Activated CD4-positive, alpha-beta T cell treated with anti-CD3 and anti-CD28 coated beads, Interleukin-2, amount 50 U/mL, for 24 hours (primary cell): Measurements from ENCODE around the gene CAMK4.

ENCODE experiments used
- DNase-seq, 2 donors: peaks; one replicate each; pipeline ENCODE4 v3.0.0-alpha.2; 2020; ENCODE audit warnings: low read depth in 1 of 2, low spot score in 1 of 2

The CAMK4 gene

DNA sequence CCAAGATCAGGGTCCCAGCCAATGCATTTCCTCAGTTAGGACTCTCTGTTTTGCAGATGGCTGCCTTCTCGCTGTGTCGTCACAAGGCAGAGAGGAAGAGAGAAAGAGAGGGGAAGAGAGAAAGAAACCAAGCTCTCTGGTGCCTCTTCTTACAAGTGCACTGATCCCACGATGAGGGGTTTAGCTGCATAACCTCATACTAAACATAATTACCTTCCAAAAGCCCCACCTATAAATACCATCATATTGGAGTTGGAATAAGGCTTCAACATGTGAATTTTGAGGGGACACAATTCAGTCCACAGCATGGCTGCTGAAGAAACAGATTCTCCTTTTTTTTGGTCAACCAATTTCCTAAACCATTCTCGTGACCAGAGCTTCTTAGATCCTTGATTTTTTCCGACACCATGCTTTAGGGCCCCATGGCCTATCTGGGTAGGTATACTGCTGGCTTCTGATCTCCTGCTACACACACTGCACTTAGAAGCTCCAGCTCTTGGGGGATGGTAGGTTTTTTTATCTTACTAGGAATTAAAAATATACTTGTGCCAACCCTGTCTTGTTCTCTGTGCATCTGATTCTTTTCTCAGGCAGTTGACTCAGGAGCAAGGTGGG is 5.1 kb downstream of the CAMK4 start:
- no peak for DNase-seq

DNA sequence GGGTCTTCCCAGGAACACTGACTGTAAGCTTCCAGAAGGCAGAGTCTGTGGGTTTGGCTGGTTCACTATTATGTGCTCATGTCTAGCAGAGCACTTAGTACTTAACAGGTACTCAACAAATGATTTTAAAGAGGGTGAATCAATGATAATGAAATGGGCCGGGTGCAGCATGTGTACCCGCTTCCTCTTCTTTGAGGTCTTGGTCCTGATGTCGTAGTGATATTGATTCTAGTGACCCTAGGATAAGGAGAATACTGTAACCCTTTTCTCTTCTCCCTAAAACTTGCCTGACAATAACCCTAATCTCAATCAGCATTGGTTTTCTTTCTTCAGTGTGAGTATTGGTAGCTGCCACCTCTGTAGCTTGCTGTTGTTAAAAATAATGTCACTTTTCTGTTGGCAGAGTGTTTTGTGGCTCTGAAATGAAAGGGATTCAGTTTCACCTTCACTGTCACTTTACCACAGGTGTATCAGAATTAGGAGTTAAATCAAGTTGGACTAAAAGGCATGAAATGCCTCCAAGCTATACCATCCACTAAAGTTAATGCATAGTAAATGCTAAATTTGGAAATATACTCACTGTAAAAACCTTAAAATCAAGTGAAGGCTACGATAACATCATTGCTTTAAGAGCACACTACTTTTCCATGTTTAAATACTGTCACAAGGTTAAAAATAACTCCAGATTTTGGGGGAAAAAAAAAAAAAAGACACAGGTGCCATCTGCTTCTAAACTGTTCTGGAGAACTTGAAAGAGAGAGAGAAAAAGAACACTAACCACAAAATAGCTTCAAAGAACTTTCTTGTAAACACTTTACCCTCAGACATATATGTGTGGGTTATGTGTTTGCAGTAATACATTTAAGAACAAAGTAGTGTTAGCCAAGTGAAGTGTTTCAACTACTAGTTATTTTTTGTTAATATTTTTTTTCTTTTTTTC is 6.0 kb downstream of the CAMK4 start:
- DNase-seq, result no peak

DNA sequence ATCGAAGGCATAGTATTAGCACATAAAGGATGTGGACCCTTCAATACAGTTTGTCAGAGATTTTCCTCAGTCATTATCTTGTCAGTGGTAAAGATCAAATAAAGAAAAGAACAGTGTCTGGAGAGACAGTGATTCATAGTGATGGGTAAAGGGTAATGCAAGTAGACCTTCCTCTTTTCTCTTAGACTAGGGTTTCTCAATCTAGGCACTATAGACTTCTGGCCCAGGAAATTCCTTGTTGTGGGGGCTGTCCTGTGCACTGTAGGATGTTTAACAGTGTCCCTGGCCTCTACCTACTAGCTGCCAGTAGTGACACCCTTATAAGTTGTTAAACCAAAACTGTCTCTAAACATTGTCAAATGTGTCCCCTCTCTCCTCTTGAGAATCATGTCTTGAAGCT is 6.9 kb downstream of the CAMK4 start:
- DNase-seq, result no peak

DNA sequence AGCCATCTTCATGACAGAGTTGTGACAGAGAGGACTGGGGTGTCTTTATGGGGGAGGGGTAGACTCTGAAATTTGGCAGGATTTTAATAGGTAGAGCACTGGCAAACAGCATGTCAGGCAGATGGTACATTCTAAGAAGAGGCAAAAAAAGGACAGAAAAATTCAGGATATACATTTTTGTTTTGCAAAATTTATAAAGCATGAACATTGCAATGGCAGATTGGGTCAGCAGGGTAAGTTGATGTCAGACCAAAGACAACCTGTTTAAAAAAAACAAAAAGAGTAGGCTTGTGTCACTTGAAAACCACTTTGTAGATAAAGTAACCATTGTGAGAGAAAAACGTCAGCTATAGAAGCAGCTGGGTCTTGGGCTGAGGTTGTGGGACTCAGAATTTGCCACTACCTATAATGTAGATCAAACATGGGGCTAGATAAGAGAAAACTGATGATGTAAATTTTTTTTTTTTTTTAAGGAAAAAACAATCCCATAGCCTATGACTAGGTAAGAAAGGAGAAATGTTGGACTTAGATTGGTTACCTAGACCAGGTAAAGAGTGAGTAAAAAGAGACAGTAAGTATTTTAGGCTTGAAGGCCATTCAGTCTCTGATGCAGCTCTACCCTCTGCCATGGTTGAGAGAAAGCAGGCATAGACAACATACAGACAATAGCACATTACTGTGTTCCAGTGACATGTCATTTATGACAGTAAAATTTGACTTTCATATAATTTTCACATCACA is 8.3 kb downstream of the CAMK4 start:
- DNase-seq, result no peak

DNA sequence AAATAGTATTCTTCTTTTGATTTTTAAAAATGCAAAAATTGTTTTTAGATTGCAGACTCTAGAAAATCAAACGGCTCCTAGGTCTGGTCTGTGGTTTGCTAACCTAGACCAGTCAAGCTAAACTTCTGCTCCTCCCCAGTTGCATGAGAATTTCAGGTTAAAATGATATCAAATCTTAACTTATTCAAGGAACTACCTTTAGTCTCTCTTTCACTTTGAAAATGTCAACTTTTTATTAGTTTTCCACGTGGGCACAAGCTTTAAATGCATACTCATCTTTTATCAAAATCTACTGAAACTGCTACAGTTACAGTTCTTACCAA is 8.8 kb downstream of the CAMK4 start:
- DNase-seq, result no peak

DNA sequence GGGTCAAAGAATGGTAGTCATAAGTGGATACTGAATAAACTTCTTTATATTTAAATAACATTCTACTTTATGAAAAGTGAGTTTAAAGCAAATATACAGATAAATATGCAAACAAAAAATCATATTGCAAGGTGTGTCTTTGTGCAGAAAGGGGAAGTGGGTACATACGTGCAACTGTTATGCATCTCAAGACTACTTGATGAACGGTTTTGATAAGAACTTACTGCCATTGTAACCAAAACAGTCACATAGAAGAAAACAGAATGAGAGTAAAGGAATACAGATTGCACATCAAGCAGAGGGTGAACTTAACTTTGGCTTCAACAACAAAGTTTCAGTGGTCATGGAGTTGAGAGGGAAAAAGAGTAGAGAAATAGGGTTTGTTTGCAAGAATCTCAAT is 9.9 kb downstream of the CAMK4 start:
- no peak for DNase-seq

DNA sequence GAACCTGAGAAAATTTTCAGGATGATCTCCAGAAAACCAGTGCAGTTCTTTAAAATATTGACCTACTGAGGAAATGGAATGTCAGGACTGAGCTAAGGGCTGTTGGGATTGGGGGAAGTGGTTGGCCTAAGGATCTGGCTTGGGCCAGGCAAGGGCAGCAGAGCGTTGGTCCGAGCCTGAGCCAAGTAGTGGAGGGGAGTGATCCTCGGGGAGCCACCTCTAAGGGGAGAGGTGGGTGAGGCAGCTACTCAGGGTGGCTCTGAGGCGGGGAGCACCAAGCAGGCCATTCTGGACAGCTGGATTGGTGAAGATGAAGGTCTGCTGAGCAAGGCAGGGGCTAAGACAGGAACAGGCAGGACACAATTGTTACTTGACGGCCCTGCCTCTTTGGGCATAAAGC is 11.5 kb downstream of the CAMK4 start:
- DNase-seq, result no peak

DNA sequence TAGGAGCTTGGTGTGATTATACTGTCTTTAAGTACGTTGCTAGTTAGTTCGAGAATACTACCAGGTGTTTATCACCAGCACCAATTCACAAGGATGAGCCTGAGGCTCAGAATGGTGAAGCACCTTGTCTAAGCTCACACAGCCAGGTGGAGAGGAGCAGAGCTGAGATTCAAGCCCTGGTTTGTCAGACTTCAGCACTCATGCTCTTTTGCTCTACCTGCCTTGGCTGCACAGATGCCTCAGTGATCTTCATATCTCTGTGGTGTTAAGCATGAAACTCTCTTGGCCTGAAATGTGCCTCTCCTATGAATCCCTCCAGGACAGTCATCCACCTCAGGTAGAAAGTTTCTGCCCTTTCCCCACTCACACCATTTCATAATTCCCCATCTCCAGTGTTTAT is 12.2 kb downstream of the CAMK4 start:
- no peak for DNase-seq

DNA sequence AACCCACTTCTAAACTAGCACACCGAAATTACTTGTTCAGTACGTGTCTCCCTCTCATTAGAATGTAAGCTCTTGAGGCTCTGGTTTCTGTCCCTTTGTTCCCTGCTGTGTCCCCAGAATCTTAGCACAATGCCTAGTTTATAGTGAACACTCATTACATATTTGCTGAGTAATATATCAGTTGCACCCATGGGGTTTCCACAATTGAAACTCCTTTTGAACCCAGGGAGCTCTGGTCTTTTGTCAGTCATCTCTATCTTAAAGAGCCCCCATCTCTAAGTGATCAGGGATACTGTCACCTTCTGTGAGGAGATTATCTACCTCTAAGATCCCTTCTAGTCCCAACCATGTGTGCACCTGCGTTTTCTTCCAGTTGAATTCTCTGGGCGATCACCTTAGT is 12.8 kb downstream of the CAMK4 start:
- DNase-seq, result no peak

DNA sequence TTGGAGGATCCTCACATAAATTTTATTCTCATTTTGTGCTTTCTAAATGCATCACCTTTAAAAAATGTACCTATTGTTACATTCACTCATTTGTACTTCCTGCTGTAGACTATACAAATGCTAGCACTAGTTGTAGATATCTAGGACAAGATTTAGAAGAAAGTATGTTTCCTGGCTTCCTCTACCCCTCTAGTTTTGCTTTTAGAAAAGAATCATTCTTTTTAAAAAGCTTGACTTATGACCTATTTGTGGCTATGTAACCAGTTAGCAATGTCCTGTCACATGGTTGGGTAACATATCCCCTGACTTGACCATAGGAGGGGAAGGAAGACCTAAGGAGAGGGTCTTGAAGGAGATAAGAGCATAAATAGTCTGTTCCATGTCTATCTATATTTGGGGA is 13.3 kb downstream of the CAMK4 start:
- no peak for DNase-seq

DNA sequence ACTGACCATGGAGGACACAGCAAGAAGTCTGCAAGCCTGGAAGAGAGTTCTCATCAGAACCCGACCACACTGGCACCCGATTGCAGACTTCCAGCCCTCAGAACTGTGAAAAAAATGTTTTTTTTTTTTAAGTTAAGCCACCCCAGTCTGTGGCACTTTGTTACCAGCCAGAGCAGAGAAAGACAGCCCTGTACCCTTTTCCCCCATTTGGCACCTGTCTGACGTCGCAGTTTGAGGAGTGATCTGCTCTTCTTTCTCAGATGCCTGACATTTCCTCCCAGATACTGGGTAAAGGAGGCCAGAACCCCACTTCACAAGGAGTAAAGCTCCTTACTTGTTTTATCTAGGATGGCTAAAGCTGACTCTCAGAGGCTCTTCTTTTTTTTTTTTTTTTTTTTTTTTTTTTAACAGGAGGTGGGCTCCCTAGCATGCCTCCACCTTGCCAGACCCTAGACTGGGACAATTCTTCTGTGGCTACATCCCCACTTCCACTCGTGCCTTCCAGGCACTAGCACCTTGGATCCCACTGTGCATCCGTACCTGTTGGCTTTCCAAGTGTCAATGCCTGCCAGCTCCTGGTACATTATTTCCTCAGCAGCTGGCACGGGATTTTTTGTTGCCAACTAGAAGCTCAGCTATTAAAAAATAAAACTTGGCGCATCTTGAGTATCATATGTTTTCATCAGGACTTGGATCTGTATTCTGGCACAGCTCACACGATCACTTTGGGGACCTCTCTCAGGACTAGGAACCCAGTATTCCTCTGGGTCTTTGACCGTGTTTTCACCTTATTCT is 14.4 kb downstream of the CAMK4 start:
- DNase-seq, result no peak

DNA sequence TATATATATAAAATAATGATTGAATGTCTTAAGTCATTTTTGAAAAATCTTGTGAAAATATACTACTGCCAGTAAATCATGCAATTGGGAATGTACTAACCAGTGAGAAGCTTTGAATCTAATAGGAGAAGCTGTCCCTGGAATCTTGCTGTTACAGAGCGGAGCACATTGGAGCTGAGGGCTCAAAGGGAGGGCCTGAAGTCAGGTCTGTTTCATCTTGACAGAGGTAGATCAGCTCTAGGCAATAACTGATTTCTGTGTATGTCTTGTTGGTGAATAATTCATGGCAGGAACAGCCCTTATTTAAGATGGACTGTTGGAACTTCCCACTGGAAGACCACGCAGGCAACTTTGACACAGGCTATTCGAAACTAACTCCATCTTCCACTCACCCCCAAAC is 17.5 kb downstream of the CAMK4 start:
- no peak for DNase-seq

DNA sequence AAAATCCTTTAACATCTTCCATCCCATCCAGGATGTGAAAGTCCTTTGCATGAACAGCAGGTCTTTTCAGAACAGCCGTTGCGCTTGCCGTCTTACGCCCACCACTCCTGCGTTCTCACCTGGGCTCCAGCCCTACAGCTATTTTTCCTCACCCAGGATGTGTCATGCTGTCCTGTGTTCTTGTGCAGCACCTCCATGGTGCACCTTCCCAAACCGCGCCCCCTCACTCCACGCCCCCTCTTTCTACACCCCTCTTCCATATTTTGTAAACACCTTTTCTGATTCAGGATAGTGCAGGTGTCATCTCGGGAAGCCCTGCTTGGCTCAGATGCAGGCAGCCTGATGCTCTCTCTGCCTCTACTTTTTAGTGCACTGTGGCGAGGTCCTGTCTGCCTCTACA is 18.4 kb downstream of the CAMK4 start:
- no peak for DNase-seq

DNA sequence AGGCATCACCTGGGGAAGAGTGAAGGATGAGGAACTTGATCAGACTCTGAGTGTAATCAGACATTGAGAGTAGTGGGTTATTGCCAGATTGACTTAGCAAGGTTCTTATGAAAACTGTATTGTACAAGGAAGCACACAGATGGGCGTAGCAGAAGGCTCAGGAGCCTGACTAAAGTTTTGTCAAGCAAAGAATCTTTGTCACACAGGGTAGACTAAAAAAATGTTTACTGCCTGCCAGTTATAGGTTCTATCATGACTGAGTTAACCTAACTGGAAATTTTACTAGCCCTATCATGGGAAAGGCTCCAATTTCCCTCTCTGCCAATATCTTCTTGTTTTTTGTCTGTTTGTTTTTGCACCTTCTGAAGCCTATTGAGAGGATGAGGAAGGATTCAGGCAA is 19.1 kb downstream of the CAMK4 start:
- no peak for DNase-seq

DNA sequence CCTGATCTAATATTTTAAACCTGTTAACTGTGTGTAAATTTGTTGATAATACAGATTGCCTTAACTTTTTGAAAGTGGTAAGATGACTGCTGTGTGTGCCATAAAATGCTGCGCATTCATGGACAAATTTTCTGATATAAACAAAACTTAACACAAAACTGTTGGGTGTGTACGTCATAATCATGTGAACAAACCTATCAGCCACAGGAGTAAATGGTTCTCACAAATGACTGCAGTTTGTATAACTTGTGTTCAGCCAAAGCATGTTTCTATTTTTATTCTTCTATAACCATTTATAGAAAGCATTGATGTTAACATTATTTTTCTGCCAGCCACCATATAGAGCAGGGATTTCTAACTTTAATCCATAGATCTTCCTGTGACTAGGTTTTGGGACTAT is 21.5 kb downstream of the CAMK4 start:
- DNase-seq, result no peak

DNA sequence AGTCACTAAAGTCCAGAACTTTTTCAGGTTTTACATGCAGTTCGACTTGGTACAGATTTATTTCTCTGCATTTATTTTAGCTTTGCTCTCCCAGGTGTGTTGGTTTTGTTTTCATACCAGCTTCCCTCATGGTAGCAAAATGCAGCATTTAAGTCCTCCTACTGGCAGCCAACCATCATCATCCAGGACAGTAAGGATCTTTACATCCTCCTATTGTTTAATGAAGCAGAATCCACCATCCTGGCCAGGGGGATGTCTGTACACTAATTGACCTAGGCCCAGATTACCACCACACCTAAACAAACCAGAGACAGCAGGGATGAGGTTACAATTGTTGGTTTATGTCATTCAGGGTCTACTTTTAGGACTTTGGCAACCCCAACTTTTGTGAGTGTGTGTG is 22.3 kb downstream of the CAMK4 start:
- no peak for DNase-seq

DNA sequence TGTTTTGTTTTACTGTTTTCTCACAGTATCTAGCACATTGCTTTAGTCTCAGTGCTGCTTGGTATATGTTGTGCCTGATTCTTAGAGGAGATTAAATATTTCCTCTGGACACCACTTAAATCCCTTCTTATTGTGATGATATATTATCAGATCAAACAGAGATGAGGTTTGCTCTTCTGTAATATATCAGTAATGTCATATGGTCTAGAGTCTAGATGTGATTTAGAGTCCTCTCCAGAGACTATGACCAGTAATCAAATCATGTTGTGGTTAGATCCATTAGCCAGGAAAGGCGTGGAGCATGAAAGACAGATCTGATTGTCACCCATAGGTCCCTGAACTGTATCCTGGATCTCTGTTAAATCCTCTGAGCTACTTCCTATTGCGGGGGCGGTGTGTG is 24.4 kb downstream of the CAMK4 start:
- DNase-seq, result no peak

DNA sequence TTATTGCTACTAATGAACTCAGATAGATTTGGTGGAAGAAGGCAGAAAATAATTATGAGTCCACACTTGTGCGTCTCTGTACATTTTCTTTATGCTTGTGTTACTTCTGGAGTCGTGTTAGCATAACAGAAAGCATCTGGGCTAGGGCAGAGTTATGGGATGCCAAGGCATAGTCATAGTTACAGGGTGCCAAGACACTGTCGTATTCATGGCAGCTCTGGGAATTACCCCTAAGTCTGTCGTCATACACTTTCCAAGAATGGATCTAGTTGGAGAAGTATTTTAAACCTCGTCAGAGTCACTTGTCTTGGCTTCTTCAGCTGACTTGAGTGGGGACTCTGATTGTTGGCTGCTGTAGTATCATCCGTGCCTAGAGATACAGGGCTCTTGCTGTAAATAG is 27.7 kb downstream of the CAMK4 start:
- DNase-seq, result no peak

DNA sequence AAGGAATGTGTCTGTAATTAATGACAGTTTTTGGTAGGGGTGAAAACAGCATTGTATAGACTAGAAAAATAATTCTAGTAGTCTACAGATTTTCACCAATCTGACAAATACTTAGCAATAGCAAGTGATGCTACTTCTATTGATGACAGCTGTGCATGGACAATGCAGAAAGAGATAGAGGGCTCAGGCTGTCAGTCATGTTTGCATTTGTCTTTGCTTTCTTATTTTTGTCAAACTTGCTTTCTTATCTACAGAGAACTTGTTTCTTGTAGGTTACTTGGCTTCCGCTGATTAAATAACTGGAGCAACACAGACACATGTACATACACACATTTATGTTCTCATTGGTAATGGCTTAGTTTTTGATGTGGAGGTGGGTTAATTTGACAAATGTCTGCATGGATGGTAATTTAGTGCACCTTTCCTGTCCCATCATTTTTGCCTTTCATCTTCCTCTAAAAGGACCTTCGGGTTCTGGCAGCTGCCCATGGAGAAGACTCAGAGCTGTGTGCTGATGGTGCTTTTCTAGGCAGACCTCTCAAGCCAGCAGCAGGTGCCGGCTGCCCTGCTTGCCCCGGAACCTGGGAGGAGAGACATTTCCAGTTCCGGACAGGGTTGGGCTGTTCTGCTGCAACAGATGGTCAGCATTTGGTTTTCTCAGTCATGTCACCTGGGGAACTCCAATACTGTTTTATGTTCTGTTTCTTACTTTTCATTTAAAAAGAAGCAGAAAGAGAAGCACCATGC is 28.8 kb downstream of the CAMK4 start:
- no peak for DNase-seq

DNA sequence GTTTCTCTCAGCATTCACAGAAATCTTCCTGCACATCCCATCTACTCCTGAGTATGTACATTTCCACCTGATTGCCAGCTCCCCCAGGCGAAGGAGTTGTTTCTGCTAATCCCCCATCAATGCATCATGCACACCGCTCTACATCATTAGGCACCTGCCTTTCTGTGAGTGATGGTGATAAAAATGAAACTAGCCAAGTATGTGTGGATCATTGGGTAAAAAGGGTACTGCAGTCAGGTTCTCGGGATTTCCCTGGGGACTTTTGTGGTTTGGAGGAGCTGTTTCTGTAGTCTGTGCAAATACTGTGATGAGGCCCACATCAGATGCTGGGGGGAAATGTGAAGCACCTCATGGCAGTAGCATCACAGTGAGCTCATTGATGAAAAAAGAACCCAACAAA is 30.4 kb downstream of the CAMK4 start:
- peak; percentile 37 to 83 for DNase-seq

DNA sequence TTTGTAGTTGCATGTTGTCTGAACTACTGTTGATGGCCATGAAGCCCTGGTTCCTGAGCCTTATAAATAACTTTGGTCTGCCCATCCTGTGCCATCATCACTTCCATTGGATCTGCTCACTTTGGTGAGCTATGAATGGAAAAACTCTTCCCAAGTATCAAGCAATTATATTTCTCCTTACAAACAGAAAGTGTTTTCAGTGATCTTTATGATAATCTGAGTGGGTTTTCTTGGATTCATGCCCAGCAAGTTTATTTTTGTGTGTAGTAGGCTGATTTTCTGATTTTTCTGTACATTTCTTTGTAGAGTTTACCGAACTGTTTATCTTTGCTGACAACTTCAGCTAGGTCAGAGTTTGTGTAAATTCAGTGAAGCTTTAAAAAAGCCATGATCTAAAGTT is 31.0 kb downstream of the CAMK4 start:
- DNase-seq, result no peak
